ENCODE data around the gene ZIM2.
"Not testable (repeated sequence)": the region's sequence is repeated elsewhere in the genome, so short reads cannot be mapped to it uniquely, and the experiment has no call there.

ZIM2 gene

GRCh38 chr19:56840451-56841192, at the start of gene ZIM2, which contains the start of gene PEG3:
ZIM2 (minus strand) TSS chr19:56840726; CDS start chr19:56824277, 16,449 bp downstream.
PEG3 (minus strand) TSS chr19:56840726; CDS start chr19:56824655, 16,071 bp downstream.
- H3K27ac Mint-ChIP-seq, result no peak within 1 kb of the TSS
- peaks cover 13% of the 10 kb centered on the region for H3K9me3 Mint-ChIP-seq
- H3K4me1 Mint-ChIP-seq, result peaks cover 8% of the 10 kb centered on the region
- ATAC-seq (no peak), DNase-seq (ENCODE audit: low spot score in 2 of 2) (no peak)
- H3K4me3 Mint-ChIP-seq, result no peak within 1 kb of the TSS
- H3K36me3 Mint-ChIP-seq, result no peaks in the 10 kb centered on the region

GRCh38 chr19:56885173-56885985, 44.9 kb upstream of the ZIM2 start:
- no peak overlapping the region for H3K4me3 Mint-ChIP-seq
- peaks cover 35% of the 10 kb centered on the region for H3K9me3 Mint-ChIP-seq
- H3K36me3 Mint-ChIP-seq, result no peaks in the 10 kb centered on the region
- ATAC-seq, result no peak
- H3K4me1 Mint-ChIP-seq, result no peaks in the 10 kb centered on the region
- no peak overlapping the region for H3K27ac Mint-ChIP-seq
- no peak for DNase-seq (ENCODE audit: low spot score in 2 of 2)

GRCh38 chr19:56884441-56884840, 43.9 kb upstream of the ZIM2 start:
- peaks cover 35% of the 10 kb centered on the region for H3K9me3 Mint-ChIP-seq

GRCh38 chr19:56880592-56881190, 40.2 kb upstream of the ZIM2 start:
- Mint-ChIP-seq H3K27ac (no peak overlapping the region), H3K9me3 (peaks cover 28% of the 10 kb centered on the region), H3K4me1 (no peaks in the 10 kb centered on the region), H3K36me3 (no peaks in the 10 kb centered on the region), H3K4me3 (no peak overlapping the region)
- no peak for DNase-seq (ENCODE audit: low spot score in 2 of 2)
- no peak for ATAC-seq

More at GRCh38 chr19:56884441-56884840, 43.9 kb upstream of the ZIM2 start:
- H3K27ac Mint-ChIP-seq, result no peak overlapping the region
- no peak for DNase-seq (ENCODE audit: low spot score in 2 of 2)
- H3K4me3 Mint-ChIP-seq, result no peak overlapping the region
- H3K36me3 Mint-ChIP-seq, result no peaks in the 10 kb centered on the region
- no peaks in the 10 kb centered on the region for H3K4me1 Mint-ChIP-seq
- ATAC-seq, result no peak

GRCh38 chr19:56877069-56877715, 36.7 kb upstream of the ZIM2 start:
- no peaks in the 10 kb centered on the region for H3K36me3 Mint-ChIP-seq
- no peaks in the 10 kb centered on the region for H3K4me1 Mint-ChIP-seq
- ATAC-seq (no peak), DNase-seq (ENCODE audit: low spot score in 2 of 2) (no peak)
- H3K27ac Mint-ChIP-seq, result no peak overlapping the region
- no peak overlapping the region for H3K4me3 Mint-ChIP-seq
- H3K9me3 Mint-ChIP-seq, result peaks cover 28% of the 10 kb centered on the region

GRCh38 chr19:56875717-56876116, 35.2 kb upstream of the ZIM2 start:
- no peak for DNase-seq (ENCODE audit: low spot score in 2 of 2)
- Mint-ChIP-seq H3K36me3 (no peaks in the 10 kb centered on the region), H3K4me3 (no peak overlapping the region), H3K9me3 (peaks cover 23% of the 10 kb centered on the region), H3K4me1 (no peaks in the 10 kb centered on the region), H3K27ac (no peak overlapping the region)
- ATAC-seq, result no peak

GRCh38 chr19:56874530-56874929, 34.0 kb upstream of the ZIM2 start:
- Mint-ChIP-seq H3K4me1 (no peaks in the 10 kb centered on the region), H3K27ac (no peak overlapping the region), H3K4me3 (no peak overlapping the region), H3K9me3 (peaks cover 23% of the 10 kb centered on the region), H3K36me3 (no peaks in the 10 kb centered on the region)
- ATAC-seq (no peak), DNase-seq (ENCODE audit: low spot score in 2 of 2) (no peak)

- no peak overlapping the region for H3K27ac Mint-ChIP-seq
- ATAC-seq (no peak), DNase-seq (ENCODE audit: low spot score in 2 of 2) (no peak)
- H3K4me1 Mint-ChIP-seq, result no peaks in the 10 kb centered on the region
- no peaks in the 10 kb centered on the region for H3K36me3 Mint-ChIP-seq
- H3K4me3 Mint-ChIP-seq, result no peak overlapping the region
- peaks cover 23% of the 10 kb centered on the region for H3K9me3 Mint-ChIP-seq
These were observed 33.0 kb upstream of the ZIM2 start for GRCh38 chr19:56873493-56873892.

GRCh38 chr19:56869886-56870285, 29.4 kb upstream of the ZIM2 start:
- no peak overlapping the region for H3K27ac Mint-ChIP-seq
- ATAC-seq, result no peak

GRCh38 chr19:56868446-56868845, 27.9 kb upstream of the ZIM2 start:
- no peaks in the 10 kb centered on the region for H3K4me1 Mint-ChIP-seq
- ATAC-seq (no peak), DNase-seq (ENCODE audit: low spot score in 2 of 2) (no peak)
- H3K9me3 Mint-ChIP-seq, result peaks cover 21% of the 10 kb centered on the region
- H3K4me3 Mint-ChIP-seq, result no peak overlapping the region
- no peak overlapping the region for H3K27ac Mint-ChIP-seq
- no peaks in the 10 kb centered on the region for H3K36me3 Mint-ChIP-seq

More at GRCh38 chr19:56869886-56870285, 29.4 kb upstream of the ZIM2 start:
- Mint-ChIP-seq H3K36me3 (no peaks in the 10 kb centered on the region), H3K9me3 (peaks cover 24% of the 10 kb centered on the region), H3K4me1 (no peaks in the 10 kb centered on the region), H3K4me3 (no peak overlapping the region)
- no peak for DNase-seq (ENCODE audit: low spot score in 2 of 2)

- H3K9me3 Mint-ChIP-seq, result peaks cover 18% of the 10 kb centered on the region
- no peaks in the 10 kb centered on the region for H3K4me1 Mint-ChIP-seq
- H3K36me3 Mint-ChIP-seq, result no peaks in the 10 kb centered on the region
- no peak overlapping the region for H3K4me3 Mint-ChIP-seq
- no peak for ATAC-seq
- H3K27ac Mint-ChIP-seq, result no peak overlapping the region
- no peak for DNase-seq (ENCODE audit: low spot score in 2 of 2)
These were observed 26.0 kb upstream of the ZIM2 start for GRCh38 chr19:56866538-56866937.

GRCh38 chr19:56864443-56865125, 24.1 kb upstream of the ZIM2 start:
- no peak for DNase-seq (ENCODE audit: low spot score in 2 of 2)
- ATAC-seq, result no peak
- H3K4me1 Mint-ChIP-seq, result no peaks in the 10 kb centered on the region
- H3K9me3 Mint-ChIP-seq, result peaks cover 15% of the 10 kb centered on the region
- H3K4me3 Mint-ChIP-seq, result no peak overlapping the region
- no peak overlapping the region for H3K27ac Mint-ChIP-seq
- no peaks in the 10 kb centered on the region for H3K36me3 Mint-ChIP-seq

- Mint-ChIP-seq H3K4me1 (no peaks in the 10 kb centered on the region), H3K36me3 (no peaks in the 10 kb centered on the region), H3K4me3 (no peak overlapping the region), H3K9me3 (peaks cover 16% of the 10 kb centered on the region), H3K27ac (no peak overlapping the region)
- no peak for DNase-seq (ENCODE audit: low spot score in 2 of 2)
- no peak for ATAC-seq
These were observed 22.2 kb upstream of the ZIM2 start for GRCh38 chr19:56862741-56863140.

GRCh38 chr19:56860409-56860808, 19.9 kb upstream of the ZIM2 start:
- ATAC-seq; H3K27ac Mint-ChIP-seq; H3K36me3 Mint-ChIP-seq; DNase-seq (ENCODE audit: low spot score in 2 of 2); H3K4me1 Mint-ChIP-seq; H3K4me3 Mint-ChIP-seq: not testable (repeated sequence)
- peaks cover 26% of the 10 kb centered on the region for H3K9me3 Mint-ChIP-seq

GRCh38 chr19:56858026-56858425, 17.5 kb upstream of the ZIM2 start:
- no peak for DNase-seq (ENCODE audit: low spot score in 2 of 2)
- no peak overlapping the region for H3K4me3 Mint-ChIP-seq
- H3K4me1 Mint-ChIP-seq, result no peaks in the 10 kb centered on the region
- no peak for ATAC-seq
- H3K36me3 Mint-ChIP-seq, result no peaks in the 10 kb centered on the region
- no peak overlapping the region for H3K27ac Mint-ChIP-seq
- H3K9me3 Mint-ChIP-seq, result peaks cover 20% of the 10 kb centered on the region

Measured in stimulated activated effector memory CD8-positive, alpha-beta T cell treated with anti-CD3 and anti-CD28 coated beads, Interleukin-12 subunit alpha, Interleukin-12 subunit beta, amount 100 ng/mL, for 72 hours (primary cell).